ENCODE measurements around the gene KCNK10. TPM values are rescaled to one million over a fixed set of nuclear protein-coding genes. Genes with fewer than 3 reads are reported as not detected.

The KCNK10 gene
- total and polyA plus RNA-seq, 2 of the 8 experiments (the other 6 are each of a cell fraction or from before 2014, with no cell fraction given), result 0.45 to 0.63 TPM

- TF ChIP-seq SP2 (IDR thresholded peaks at IDR 0.05; ENCODE audit: low read length), result no peak
- no peak for TF ChIP-seq POLR2A (IDR thresholded peaks at IDR 0.05; ENCODE audit: control extremely low read depth in 1 of 2, low read depth in 2 of 2, low read length in 2 of 2)
These were observed 13.0 kb downstream of the KCNK10 start (continued) for GRCh38 chr14:88310021-88310420.

All from H1 (cell line).